GM23338 (cell line): Measurements from ENCODE around the gene TMEM132D.

Source experiments
- CREB1 ChIP-seq: fragments of 250-450 bp; sonication (Bioruptor Pico); IDR thresholded peaks from 2 replicates; pipeline ENCODE4 v1.5.0; 2020; ENCODE audit warnings: low read depth, mild to moderate bottlenecking, moderate library complexity
- CTCF ChIP-seq, 2 experiments: fragments of 200-600 bp in 1 of 2; sonication (generic) in 1 of 2; conservative IDR thresholded peaks; 2 replicates each; pipeline versions ENCODE4 v1.5.1 to v1.6.1; 2016 to 2017; ENCODE audit warnings: antibody characterized with exemption in 2 of 2, low read depth in 2 of 2, mild to moderate bottlenecking in 2 of 2, moderate library complexity in 1 of 2
- EZH2 ChIP-seq: fragments of 200-600 bp; sonication (generic); IDR thresholded peaks from one replicate; pipeline ENCODE4 v1.8.0; 2017; ENCODE audit warnings: antibody characterized with exemption, mild to moderate bottlenecking, low read depth; ENCODE audit not compliant: unreplicated experiment
- JUNB ChIP-seq: IDR thresholded peaks from one replicate; pipeline ENCODE4 v1.6.1; 2016; ENCODE audit warnings: antibody characterized with exemption; ENCODE audit not compliant: unreplicated experiment
- POLR2AphosphoS5 ChIP-seq: IDR thresholded peaks from 2 replicates; pipeline ENCODE4 v1.6.1; 2016; ENCODE audit warnings: antibody characterized with exemption, low read depth
- ZNF331 ChIP-seq: fragments of 250-450 bp; sonication (Bioruptor Pico); IDR thresholded peaks from 2 replicates; pipeline ENCODE4 v1.5.0; 2020; ENCODE audit warnings: low read depth, mild to moderate bottlenecking, moderate library complexity

- TF ChIP-seq CTCF (conservative IDR thresholded peaks at IDR 0.05; ENCODE audit: low read depth in 2 of 2), result no peak
- no peak for TF ChIP-seq CREB1 (CRISPR knock-in tag)
- no peak for TF ChIP-seq JUNB
- TF ChIP-seq POLR2AphosphoS5, result no peak
- no peak for TF ChIP-seq EZH2
- TF ChIP-seq ZNF331 (CRISPR knock-in tag), result no peak
Measured at GRCh38 chr12:129383956-129384355, 519.9 kb downstream of the TMEM132D start.
